HG03354 (cell line): ENCODE results near the gene TNFRSF1B.

Experiments
- ATAC-seq: cut with Tn5 transposase; IDR thresholded peaks from one replicate; pipeline ENCODE4 v1.9.1; 2021; ENCODE audit warnings: mild to moderate bottlenecking; ENCODE audit not compliant: unreplicated experiment, poor library complexity, severe bottlenecking

TNFRSF1B gene

GRCh38 chr1:12173041-12173509 lies 6.3 kb downstream of the TNFRSF1B start:
- ATAC-seq = no peak

- no peak for ATAC-seq
Observed at GRCh38 chr1:12173631-12174121, 6.9 kb downstream of the TNFRSF1B start.

- no peak for ATAC-seq
Observed at GRCh38 chr1:12174924-12175810, 8.4 kb downstream of the TNFRSF1B start.

GRCh38 chr1:12176298-12177118 lies 9.7 kb downstream of the TNFRSF1B start:
- no peak for ATAC-seq

GRCh38 chr1:12177156-12177998 lies 10.6 kb downstream of the TNFRSF1B start:
- ATAC-seq = no peak

- no peak for ATAC-seq
Observed at GRCh38 chr1:12177999-12178441, 11.2 kb downstream of the TNFRSF1B start.

GRCh38 chr1:12178511-12178910 lies 11.7 kb downstream of the TNFRSF1B start:
- no peak for ATAC-seq

GRCh38 chr1:12179111-12179519 lies 12.3 kb downstream of the TNFRSF1B start:
- ATAC-seq = no peak

GRCh38 chr1:12179676-12180075 lies 12.9 kb downstream of the TNFRSF1B start:
- ATAC-seq = no peak

GRCh38 chr1:12180315-12180714 lies 13.5 kb downstream of the TNFRSF1B start:
- no peak for ATAC-seq

GRCh38 chr1:12180903-12181302 lies 14.1 kb downstream of the TNFRSF1B start:
- ATAC-seq = no peak

GRCh38 chr1:12181568-12181967 lies 14.8 kb downstream of the TNFRSF1B start:
- no peak for ATAC-seq

GRCh38 chr1:12182410-12182984 lies 15.7 kb downstream of the TNFRSF1B start:
- ATAC-seq = no peak

- ATAC-seq = no peak
Observed at GRCh38 chr1:12183095-12183794, 16.5 kb downstream of the TNFRSF1B start.

GRCh38 chr1:12184008-12184681 lies 17.4 kb downstream of the TNFRSF1B start:
- no peak for ATAC-seq

GRCh38 chr1:12185036-12185917 lies 18.5 kb downstream of the TNFRSF1B start:
- no peak for ATAC-seq
